Measurements from ENCODE around the gene NT5DC1.

GRCh38 chr6:116253188-116253504 lies 152.5 kb downstream of the NT5DC1 start:
- TF ChIP-seq POLR2A (IDR thresholded peaks at IDR 0.05) (no peak), CTCF (IDR thresholded peaks at IDR 0.05) (no peak)

Measured in Peyer's patch (tissue), 4 donors.